ENCODE measurements around the gene GUCY1A2.
A peak's percentile ranks its signal among the peaks of the same experiment; 100 is the strongest.

GUCY1A2 gene

GRCh38 chr11:106728859-106729258 lies 289.4 kb downstream of the GUCY1A2 start:
- no peak for DNase-seq (ENCODE audit: low read depth)

GRCh38 chr11:106728379-106728778 lies 289.9 kb downstream of the GUCY1A2 start:
- no peak for DNase-seq (ENCODE audit: low read depth)

- no peak for DNase-seq (ENCODE audit: low read depth)
These were observed 291.0 kb downstream of the GUCY1A2 start for GRCh38 chr11:106727256-106727655.

- no peak for DNase-seq (ENCODE audit: low read depth)
These were observed 293.9 kb downstream of the GUCY1A2 start for GRCh38 chr11:106724293-106724892.

- DNase-seq (ENCODE audit: low read depth): no peak
These were observed 295.2 kb downstream of the GUCY1A2 start for GRCh38 chr11:106723071-106723470.

GRCh38 chr11:106717222-106717621 lies 301.1 kb downstream of the GUCY1A2 start:
- DNase-seq (ENCODE audit: low read depth): no peak

- DNase-seq (ENCODE audit: low read depth): no peak
These were observed 304.1 kb downstream of the GUCY1A2 start for GRCh38 chr11:106714199-106714598.

GRCh38 chr11:106708348-106708747 lies 309.9 kb downstream of the GUCY1A2 start:
- DNase-seq (ENCODE audit: low read depth): no peak

- DNase-seq (ENCODE audit: low read depth): no peak
These were observed 311.9 kb downstream of the GUCY1A2 start for GRCh38 chr11:106706355-106706754.

- DNase-seq (ENCODE audit: low read depth): no peak
These were observed 315.5 kb downstream of the GUCY1A2 start for GRCh38 chr11:106702805-106703204.

- peak; percentile 23 for DNase-seq (ENCODE audit: low read depth)
These were observed 321.2 kb downstream of the GUCY1A2 start for GRCh38 chr11:106697058-106697457.

- no peak for DNase-seq (ENCODE audit: low read depth)
These were observed 322.8 kb downstream of the GUCY1A2 start for GRCh38 chr11:106695506-106695905.

- no peak for DNase-seq (ENCODE audit: low read depth)
These were observed 323.8 kb downstream of the GUCY1A2 start for GRCh38 chr11:106694501-106694900.

GRCh38 chr11:106691807-106692365 lies 326.4 kb downstream of the GUCY1A2 start:
- DNase-seq (ENCODE audit: low read depth): no peak

- no peak for DNase-seq (ENCODE audit: low read depth)
These were observed 327.4 kb downstream of the GUCY1A2 start for GRCh38 chr11:106690923-106691322.

- DNase-seq (ENCODE audit: low read depth): no peak
These were observed 333.3 kb downstream of the GUCY1A2 start for GRCh38 chr11:106684944-106685343.

GRCh38 chr11:106683435-106683834 lies 334.8 kb downstream of the GUCY1A2 start:
- no peak for DNase-seq (ENCODE audit: low read depth)

- no peak for DNase-seq (ENCODE audit: low read depth)
These were observed 336.8 kb downstream of the GUCY1A2 start for GRCh38 chr11:106681435-106681834.

GRCh38 chr11:106679581-106679980 lies 338.7 kb downstream of the GUCY1A2 start:
- DNase-seq (ENCODE audit: low read depth): no peak

- DNase-seq (ENCODE audit: low read depth): no peak
These were observed 339.1 kb downstream of the GUCY1A2 start for GRCh38 chr11:106679181-106679580.

GRCh38 chr11:106670069-106670468 lies 348.2 kb downstream of the GUCY1A2 start:
- DNase-seq (ENCODE audit: low read depth): no peak

- peak; percentile 5 for DNase-seq (ENCODE audit: low read depth)
These were observed 350.1 kb downstream of the GUCY1A2 start for GRCh38 chr11:106668147-106668546.

- no peak for DNase-seq (ENCODE audit: low read depth)
These were observed 361.6 kb downstream of the GUCY1A2 start for GRCh38 chr11:106656646-106657045.

GRCh38 chr11:106644824-106645223 lies 373.5 kb downstream of the GUCY1A2 start:
- no peak for DNase-seq (ENCODE audit: low read depth)
